HEK293 (cell line): ENCODE measurements around the gene HRC.

ENCODE experiments used
- GLI4 ChIP-seq: fragments of 450-650 bp; formaldehyde crosslinking; IDR thresholded peaks from 2 replicates; pipeline ENCODE4 v1.5.1; 2016; ENCODE audit warnings: missing biosample characterization, missing genetic modification characterization
- GLIS2 ChIP-seq: fragments of 450-650 bp; formaldehyde crosslinking; IDR thresholded peaks from 2 replicates; pipeline ENCODE4 v1.5.1; 2016; ENCODE audit warnings: missing biosample characterization, missing genetic modification characterization
- KLF16 ChIP-seq: fragments of 450-650 bp; formaldehyde crosslinking; IDR thresholded peaks from 2 replicates; pipeline ENCODE4 v1.5.1; 2017; ENCODE audit warnings: missing biosample characterization, missing genetic modification characterization
- KLF8 ChIP-seq: fragments of 450-650 bp; formaldehyde crosslinking; IDR thresholded peaks from 2 replicates; pipeline ENCODE4 v1.5.1; 2016; ENCODE audit warnings: missing biosample characterization, missing genetic modification characterization
- KLF9 ChIP-seq: fragments of 450-650 bp; formaldehyde crosslinking; IDR thresholded peaks from 2 replicates; pipeline ENCODE4 v1.5.1; 2016; ENCODE audit warnings: missing biosample characterization, missing genetic modification characterization, low read depth
- REST ChIP-seq: fragments of 450-650 bp; formaldehyde crosslinking; IDR thresholded peaks from 2 replicates; pipeline ENCODE4 v1.5.1; 2016; ENCODE audit warnings: missing biosample characterization, missing genetic modification characterization
- SALL2 ChIP-seq: fragments of 450-650 bp; formaldehyde crosslinking; IDR thresholded peaks from 2 replicates; pipeline ENCODE4 v1.5.0; 2017; ENCODE audit warnings: missing biosample characterization, mild to moderate bottlenecking, missing genetic modification characterization, borderline replicate concordance
- ZBTB1 ChIP-seq: fragments of 450-650 bp; formaldehyde crosslinking; IDR thresholded peaks from 2 replicates; pipeline ENCODE4 v1.5.1; 2016; ENCODE audit warnings: missing biosample characterization, missing genetic modification characterization
- ZBTB11 ChIP-seq: fragments of 450-650 bp; formaldehyde crosslinking; conservative IDR thresholded peaks from 2 replicates; pipeline ENCODE4 v1.5.1; 2016; ENCODE audit warnings: low read depth, missing biosample characterization, missing genetic modification characterization
- ZBTB7A ChIP-seq: fragments of 450-650 bp; formaldehyde crosslinking; IDR thresholded peaks from 2 replicates; pipeline ENCODE4 v1.5.1; 2016; ENCODE audit warnings: low read depth, missing biosample characterization, missing genetic modification characterization
- ZNF174 ChIP-seq: fragments of 450-650 bp; formaldehyde crosslinking; IDR thresholded peaks from 2 replicates; pipeline ENCODE4 v1.5.0; 2017; ENCODE audit warnings: missing biosample characterization, mild to moderate bottlenecking, missing genetic modification characterization
- ZNF184 ChIP-seq: fragments of 450-650 bp; IDR thresholded peaks from 2 replicates; pipeline ENCODE4 v1.5.1; 2018; ENCODE audit warnings: missing biosample characterization, mild to moderate bottlenecking, missing genetic modification characterization
- ZNF239 ChIP-seq: fragments of 450-650 bp; formaldehyde crosslinking; IDR thresholded peaks from 2 replicates; pipeline ENCODE4 v1.5.1; 2016; ENCODE audit warnings: missing biosample characterization, missing genetic modification characterization
- ZNF24 ChIP-seq: fragments of 450-650 bp; formaldehyde crosslinking; IDR thresholded peaks from 2 replicates; pipeline ENCODE4 v1.5.1; 2016; ENCODE audit warnings: missing biosample characterization, missing genetic modification characterization
- ZNF248 ChIP-seq: fragments of 450-650 bp; formaldehyde crosslinking; IDR thresholded peaks from 2 replicates; pipeline ENCODE4 v1.5.1; 2017; ENCODE audit warnings: missing biosample characterization, missing genetic modification characterization
- ZNF302 ChIP-seq: fragments of 450-650 bp; formaldehyde crosslinking; IDR thresholded peaks from 2 replicates; pipeline ENCODE4 v1.5.1; 2016; ENCODE audit warnings: missing biosample characterization, missing genetic modification characterization, low read depth
- ZNF324 ChIP-seq: fragments of 450-650 bp; formaldehyde crosslinking; IDR thresholded peaks from 2 replicates; pipeline ENCODE4 v1.5.1; 2016; ENCODE audit warnings: missing biosample characterization, missing genetic modification characterization
- ZNF391 ChIP-seq: fragments of 450-650 bp; formaldehyde crosslinking; IDR thresholded peaks from 2 replicates; pipeline ENCODE4 v1.5.1; 2016; ENCODE audit warnings: low read depth, missing biosample characterization, missing genetic modification characterization, borderline replicate concordance
- ZNF426 ChIP-seq: fragments of 450-650 bp; formaldehyde crosslinking; IDR thresholded peaks from 2 replicates; pipeline ENCODE4 v1.5.1; 2017; ENCODE audit warnings: missing biosample characterization, missing genetic modification characterization, mild to moderate bottlenecking, inconsistent platforms, moderate library complexity
- ZNF549 ChIP-seq: fragments of 450-650 bp; IDR thresholded peaks from 2 replicates; pipeline ENCODE4 v1.5.1; 2018; ENCODE audit warnings: missing biosample characterization, missing genetic modification characterization, mild to moderate bottlenecking, inconsistent platforms, moderate library complexity
- ZNF585B ChIP-seq: fragments of 450-650 bp; formaldehyde crosslinking; IDR thresholded peaks from 2 replicates; pipeline ENCODE4 v1.5.1; 2016; ENCODE audit warnings: missing biosample characterization, missing genetic modification characterization
- ZNF600 ChIP-seq: fragments of 450-650 bp; formaldehyde crosslinking; IDR thresholded peaks from 2 replicates; pipeline ENCODE4 v1.5.1; 2016; ENCODE audit warnings: missing biosample characterization, missing genetic modification characterization
- ZNF623 ChIP-seq: fragments of 450-650 bp; formaldehyde crosslinking; IDR thresholded peaks from 2 replicates; pipeline ENCODE4 v1.5.1; 2016; ENCODE audit warnings: missing biosample characterization, missing genetic modification characterization
- ZNF76 ChIP-seq: fragments of 450-650 bp; formaldehyde crosslinking; IDR thresholded peaks from 2 replicates; pipeline ENCODE4; 2016; ENCODE audit warnings: low read depth, missing biosample characterization, missing genetic modification characterization, borderline replicate concordance
- ZNF791 ChIP-seq: fragments of 450-650 bp; formaldehyde crosslinking; IDR thresholded peaks from 2 replicates; pipeline ENCODE4 v1.5.1; 2016; ENCODE audit warnings: missing biosample characterization, missing genetic modification characterization
- ZNF843 ChIP-seq: fragments of 450-650 bp; formaldehyde crosslinking; IDR thresholded peaks from 2 replicates; pipeline ENCODE4 v1.5.1; 2016; ENCODE audit warnings: missing biosample characterization, missing genetic modification characterization
- TF ChIP-seq, protein P1 (sequence below): fragments of 450-650 bp; formaldehyde crosslinking; IDR thresholded peaks from 2 replicates; pipeline ENCODE4 v1.5.1; 2016; ENCODE audit warnings: missing biosample characterization, missing genetic modification characterization
- TF ChIP-seq, protein P2 (sequence below): fragments of 450-650 bp; formaldehyde crosslinking; IDR thresholded peaks from 2 replicates; pipeline ENCODE4 v1.5.1; 2017; ENCODE audit warnings: missing biosample characterization, missing genetic modification characterization

Gene HRC

GRCh38 chr19:49127674-49128544, 27.3 kb downstream of the HRC start (continued):
- TF ChIP-seq REST: no peak
- TF ChIP-seq ZNF843 (tag by site-specific recombination): 0 out of 2 replicates have a peak, but pooled peaks have one; percentile 39
- TF ChIP-seq ZNF174 (tag by site-specific recombination): no peak
- TF ChIP-seq ZBTB1 (tag by site-specific recombination): no peak
- no peak for TF ChIP-seq ZBTB7A (tag by site-specific recombination)
- TF ChIP-seq ZNF549 (tag by site-specific recombination): no peak
- TF ChIP-seq ZNF426: no peak
- TF ChIP-seq KLF9 (tag by site-specific recombination): peak; percentile 83
- no peak for TF ChIP-seq SALL2
- no peak for TF ChIP-seq ZNF24 (tag by site-specific recombination)
- no peak for TF ChIP-seq ZNF76
- TF ChIP-seq ZNF391 (tag by site-specific recombination): no peak
- TF ChIP-seq KLF8 (tag by site-specific recombination): peak; percentile 91; the same call in 1 of the 2 replicates
- no peak for TF ChIP-seq ZNF302
- TF ChIP-seq, protein P1, sequence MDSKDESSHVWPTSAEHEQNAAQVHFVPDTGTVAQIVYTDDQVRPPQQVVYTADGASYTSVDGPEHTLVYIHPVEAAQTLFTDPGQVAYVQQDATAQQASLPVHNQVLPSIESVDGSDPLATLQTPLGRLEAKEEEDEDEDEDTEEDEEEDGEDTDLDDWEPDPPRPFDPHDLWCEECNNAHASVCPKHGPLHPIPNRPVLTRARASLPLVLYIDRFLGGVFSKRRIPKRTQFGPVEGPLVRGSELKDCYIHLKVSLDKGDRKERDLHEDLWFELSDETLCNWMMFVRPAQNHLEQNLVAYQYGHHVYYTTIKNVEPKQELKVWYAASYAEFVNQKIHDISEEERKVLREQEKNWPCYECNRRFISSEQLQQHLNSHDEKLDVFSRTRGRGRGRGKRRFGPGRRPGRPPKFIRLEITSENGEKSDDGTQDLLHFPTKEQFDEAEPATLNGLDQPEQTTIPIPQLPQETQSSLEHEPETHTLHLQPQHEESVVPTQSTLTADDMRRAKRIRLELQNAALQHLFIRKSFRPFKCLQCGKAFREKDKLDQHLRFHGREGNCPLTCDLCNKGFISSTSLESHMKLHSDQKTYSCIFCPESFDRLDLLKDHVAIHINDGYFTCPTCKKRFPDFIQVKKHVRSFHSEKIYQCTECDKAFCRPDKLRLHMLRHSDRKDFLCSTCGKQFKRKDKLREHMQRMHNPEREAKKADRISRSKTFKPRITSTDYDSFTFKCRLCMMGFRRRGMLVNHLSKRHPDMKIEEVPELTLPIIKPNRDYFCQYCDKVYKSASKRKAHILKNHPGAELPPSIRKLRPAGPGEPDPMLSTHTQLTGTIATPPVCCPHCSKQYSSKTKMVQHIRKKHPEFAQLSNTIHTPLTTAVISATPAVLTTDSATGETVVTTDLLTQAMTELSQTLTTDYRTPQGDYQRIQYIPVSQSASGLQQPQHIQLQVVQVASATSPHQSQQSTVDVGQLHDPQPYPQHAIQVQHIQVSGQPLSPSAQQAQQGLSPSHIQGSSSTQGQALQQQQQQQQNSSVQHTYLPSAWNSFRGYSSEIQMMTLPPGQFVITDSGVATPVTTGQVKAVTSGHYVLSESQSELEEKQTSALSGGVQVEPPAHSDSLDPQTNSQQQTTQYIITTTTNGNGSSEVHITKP (tag by site-specific recombination): peak; percentile 90
- TF ChIP-seq ZNF239 (tag by site-specific recombination): no peak
- no peak for TF ChIP-seq ZNF324 (tag by site-specific recombination)
- TF ChIP-seq KLF16: peak; percentile 89
- no peak for TF ChIP-seq ZNF248 (tag by site-specific recombination)
- TF ChIP-seq ZNF184 (tag by site-specific recombination): no peak
- TF ChIP-seq ZNF623: no peak
- TF ChIP-seq GLIS2 (tag by site-specific recombination): no peak
- TF ChIP-seq ZBTB11 (tag by site-specific recombination): no peak
- TF ChIP-seq GLI4 (tag by site-specific recombination): no peak
- TF ChIP-seq, protein P2, sequence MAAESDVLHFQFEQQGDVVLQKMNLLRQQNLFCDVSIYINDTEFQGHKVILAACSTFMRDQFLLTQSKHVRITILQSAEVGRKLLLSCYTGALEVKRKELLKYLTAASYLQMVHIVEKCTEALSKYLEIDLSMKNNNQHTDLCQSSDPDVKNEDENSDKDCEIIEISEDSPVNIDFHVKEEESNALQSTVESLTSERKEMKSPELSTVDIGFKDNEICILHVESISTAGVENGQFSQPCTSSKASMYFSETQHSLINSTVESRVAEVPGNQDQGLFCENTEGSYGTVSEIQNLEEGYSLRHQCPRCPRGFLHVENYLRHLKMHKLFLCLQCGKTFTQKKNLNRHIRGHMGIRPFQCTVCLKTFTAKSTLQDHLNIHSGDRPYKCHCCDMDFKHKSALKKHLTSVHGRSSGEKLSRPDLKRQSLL: peak; percentile 99
- TF ChIP-seq ZNF791: no peak
- TF ChIP-seq ZNF585B: no peak
- peak; percentile 80 for TF ChIP-seq ZNF600 (tag by site-specific recombination)
